Measurements from ENCODE around the gene ADCK1.
"Not testable (repeated sequence)": the region's sequence is repeated elsewhere in the genome, so short reads cannot be mapped to it uniquely, and the experiment has no call there.

The ADCK1 gene

DNA sequence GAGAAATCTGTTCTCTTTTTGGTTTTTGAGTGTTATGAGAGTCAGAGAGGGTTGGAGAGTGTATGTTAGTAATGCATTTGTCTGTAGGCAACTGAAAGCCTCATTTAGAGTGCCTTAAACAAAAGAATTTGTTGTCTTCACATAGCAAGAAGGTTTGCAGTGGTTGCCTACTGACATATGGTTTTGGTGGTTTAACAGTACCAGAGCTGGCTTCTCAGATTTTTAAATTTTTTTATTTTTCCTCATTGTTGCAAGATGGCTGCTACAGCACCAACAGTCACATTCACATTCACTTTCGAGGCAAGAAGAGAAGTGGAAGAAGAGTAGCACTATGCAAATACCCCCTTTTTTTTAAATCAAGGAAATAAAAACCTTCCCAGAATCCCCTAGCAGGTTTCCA is 106.5 kb downstream of the ADCK1 start:
- DNase-seq = no peak

DNA sequence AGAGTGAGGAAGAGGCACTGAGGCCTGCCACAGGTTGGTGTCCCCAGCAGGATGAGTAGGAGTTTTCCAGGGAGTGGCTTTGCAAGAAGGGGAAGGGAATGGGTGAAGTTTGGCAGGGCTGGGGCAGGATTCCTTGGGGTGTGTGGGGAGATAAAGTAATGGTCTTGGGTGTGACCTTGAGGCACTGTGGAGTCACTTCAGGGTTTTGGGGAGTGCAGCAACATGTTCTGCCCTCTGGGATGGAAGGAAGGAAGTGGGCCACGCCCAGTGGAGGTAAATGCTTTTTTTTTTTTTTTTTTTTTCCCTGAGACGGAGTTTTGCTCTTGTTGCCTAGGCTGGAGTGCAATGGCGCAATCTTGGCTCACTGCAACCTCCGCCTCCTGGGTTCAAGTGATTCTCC is 108.9 kb downstream of the ADCK1 start:
- DNase-seq = no peak

DNA sequence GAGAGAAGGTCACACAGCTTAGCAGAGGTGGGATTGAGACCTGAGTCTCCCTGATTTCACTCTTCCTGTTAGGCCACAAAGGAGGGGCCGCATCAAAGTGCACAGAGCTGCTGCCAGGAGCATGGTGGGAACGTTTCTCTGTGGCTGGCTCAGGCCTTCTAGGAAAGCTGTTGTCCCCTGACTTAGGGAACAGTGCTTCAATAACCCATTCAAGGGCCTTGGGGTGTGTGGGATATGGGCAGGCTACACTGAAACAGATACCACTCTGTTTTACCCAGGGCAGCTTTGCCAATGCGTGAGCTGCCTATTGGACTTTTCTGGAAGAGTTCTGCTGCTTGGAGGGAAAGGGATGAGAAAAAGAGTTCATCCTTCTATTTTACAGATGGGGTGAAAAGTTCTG is 110.0 kb downstream of the ADCK1 start:
- DNase-seq = no peak

DNA sequence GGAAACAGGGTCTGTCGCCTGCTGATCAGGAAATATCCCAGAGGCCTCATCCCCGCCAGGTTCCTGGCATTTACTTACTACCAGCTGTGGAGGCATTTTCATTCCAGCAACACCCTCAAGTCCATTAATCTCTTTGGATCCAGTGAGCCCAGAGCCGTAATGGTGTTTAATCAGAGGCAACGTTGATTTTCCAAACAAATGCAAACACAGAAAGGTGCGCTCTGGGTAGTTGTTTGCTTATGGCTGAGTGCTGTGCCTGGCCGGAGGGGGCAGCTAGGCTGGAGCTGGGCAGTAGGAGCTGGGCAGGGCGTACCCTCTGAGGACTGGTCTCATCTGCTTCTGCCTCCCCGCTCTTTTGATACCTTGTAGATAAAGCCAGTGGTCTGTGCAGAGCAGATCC is 110.6 kb downstream of the ADCK1 start:
- no peak for DNase-seq

DNA sequence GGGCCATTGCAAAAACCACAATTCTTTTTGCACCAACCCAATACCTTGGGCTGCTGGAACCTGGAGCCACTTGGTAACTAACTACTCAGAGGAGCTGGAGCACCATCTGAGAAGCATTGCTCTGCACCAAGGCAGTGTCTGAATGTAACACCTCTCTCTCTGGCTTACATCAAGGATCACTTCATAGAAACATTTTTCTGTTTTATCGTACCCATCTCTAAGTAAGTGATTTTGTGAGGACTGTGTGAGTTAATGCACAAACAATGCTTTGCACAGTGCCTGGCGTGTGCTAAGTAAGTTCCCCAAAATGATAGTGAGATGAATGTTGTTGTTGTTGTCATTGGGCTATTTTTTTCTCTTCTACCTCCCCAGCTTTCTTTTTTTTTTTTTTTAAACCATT is 111.4 kb downstream of the ADCK1 start:
- DNase-seq = no peak

DNA sequence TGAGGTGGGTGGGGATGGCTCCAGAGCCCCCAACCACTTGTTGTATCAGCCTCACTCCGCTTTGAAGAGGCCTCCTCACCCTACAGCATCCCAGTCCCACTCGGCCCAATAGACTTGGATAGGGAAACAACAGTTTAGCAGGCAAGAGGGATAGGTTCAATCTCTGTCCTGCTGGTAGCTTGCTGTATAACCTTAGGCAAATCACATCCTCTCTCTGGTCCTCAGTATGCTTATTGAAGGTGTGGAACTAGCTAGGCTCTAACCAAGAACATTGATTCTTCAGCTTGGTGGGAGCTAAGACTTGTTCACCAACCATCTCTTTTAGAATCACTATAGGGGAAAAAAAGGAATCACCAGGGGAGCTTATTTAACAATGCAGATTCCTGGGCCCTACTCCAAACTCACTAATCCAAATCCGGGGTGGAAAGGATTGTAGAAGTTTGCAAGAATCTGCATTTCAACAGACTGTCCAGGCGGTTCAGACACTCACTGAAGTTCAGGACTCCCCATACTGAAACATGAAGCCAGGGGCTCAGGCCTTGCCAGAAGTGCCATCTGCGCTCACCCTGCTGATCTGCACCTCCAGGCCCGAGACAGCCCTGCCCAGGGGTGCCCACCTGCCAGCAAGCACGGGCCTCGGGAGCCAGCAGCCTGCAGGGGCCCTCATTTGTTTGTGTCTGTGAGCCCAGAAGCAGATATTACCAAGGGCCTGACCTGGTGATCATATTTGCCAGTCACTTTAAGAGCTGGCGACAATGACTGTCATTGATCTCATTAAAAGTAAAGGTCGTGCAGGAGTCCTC is 113.0 kb downstream of the ADCK1 start:
- DNase-seq = no peak

DNA sequence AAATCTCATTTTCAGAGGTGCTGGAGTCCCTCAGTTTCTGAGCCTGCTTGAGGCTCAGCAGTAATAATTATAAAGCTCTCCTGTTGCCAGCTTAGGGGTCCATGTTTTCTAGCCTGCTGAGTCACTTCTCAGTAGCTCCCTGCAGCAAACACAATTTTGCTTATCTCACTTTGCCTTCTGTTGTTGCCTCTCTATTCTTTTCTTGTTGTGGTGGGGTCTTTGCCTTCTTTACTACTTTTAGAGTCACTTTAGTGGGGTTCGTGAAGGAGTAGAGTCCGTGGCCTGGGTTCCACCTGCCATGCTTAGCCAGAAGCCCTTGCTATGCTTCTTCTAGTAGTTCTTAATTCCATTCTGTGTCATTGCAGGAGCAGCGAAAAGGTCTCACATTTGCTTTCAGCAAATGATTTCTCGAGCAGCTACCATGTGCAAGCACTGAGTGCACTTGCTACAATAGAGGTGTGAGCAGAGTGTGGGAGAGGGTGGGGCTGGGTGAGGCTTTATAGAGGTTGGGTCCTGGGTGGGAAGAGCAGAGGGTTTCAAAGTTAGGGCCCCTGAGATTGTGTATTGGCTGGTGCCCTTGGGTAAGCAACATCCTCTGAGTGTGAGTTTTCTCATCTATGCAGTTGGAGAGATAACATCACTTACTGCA is 114.3 kb downstream of the ADCK1 start:
- no peak for DNase-seq

DNA sequence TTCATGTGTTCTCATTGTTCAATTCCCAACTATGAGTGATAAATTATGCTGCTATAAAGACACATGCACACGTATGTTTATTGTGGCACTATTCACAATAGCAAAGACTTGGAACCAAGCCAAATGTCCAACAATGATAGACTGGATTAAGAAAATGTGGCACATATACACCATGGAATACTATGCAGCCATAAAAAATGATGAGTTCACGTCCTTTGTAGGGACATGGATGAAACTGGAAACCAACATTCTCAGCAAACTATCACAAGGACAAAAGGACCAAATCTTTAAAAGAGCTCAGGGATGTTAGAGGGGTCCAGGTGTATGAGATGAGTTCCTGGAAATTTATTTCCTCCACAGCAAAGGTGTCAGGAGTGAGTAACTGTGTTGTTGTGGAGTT is 115.5 kb downstream of the ADCK1 start:
- DNase-seq = not testable (repeated sequence)

DNA sequence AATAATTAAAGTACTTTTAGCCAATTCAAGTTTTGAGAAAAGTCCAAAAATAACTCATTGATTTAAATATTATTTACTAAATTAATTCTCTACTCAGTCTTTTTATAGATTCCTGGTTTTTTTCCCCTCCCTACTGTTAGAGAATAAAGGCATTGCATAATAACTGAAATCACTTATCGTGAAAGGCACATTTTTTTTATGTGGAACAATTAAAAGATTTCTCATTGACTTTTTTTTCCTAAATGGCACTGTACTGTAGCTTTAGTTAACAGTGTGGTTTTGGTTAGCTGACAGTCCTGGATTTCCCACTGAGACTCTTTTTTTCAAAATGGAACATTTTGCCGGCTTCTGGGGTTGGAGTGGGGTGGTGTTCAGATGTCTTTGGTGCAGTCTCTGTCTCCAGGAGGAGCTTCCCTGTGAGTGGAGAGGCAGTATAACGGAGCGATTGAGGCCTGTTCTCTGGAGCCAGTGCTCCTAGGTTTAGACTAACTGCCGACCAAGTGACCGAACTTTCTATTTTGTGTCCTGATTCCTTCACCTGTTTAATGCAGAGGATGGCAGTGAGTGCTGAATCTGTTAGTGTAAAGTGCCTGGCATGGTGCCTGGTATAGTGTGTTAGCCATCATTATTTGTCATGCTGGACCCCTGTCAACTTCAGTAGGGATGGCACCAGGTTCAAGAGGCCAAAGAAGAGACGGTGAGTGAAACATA is 117.7 kb downstream of the ADCK1 start:
- DNase-seq = no peak

DNA sequence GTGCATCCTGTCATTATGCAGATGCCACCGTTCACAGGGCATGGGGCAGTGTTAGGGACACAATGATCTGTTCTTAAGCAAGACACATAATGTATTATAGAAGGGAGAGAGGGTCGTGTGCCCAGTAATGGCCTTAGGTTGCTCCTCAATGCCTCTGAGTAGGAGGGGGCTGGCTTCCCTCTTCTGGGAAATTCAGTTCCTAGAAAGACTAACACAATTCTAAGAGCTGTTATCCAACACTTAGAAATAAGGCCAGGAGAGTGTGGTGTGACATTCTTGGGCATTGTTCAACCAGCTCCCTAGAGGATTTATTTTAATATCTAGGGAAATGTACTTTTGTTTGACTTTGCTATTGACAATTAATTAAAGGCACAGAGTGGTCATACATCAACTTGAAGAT is 118.5 kb downstream of the ADCK1 start:
- no peak for DNase-seq

DNA sequence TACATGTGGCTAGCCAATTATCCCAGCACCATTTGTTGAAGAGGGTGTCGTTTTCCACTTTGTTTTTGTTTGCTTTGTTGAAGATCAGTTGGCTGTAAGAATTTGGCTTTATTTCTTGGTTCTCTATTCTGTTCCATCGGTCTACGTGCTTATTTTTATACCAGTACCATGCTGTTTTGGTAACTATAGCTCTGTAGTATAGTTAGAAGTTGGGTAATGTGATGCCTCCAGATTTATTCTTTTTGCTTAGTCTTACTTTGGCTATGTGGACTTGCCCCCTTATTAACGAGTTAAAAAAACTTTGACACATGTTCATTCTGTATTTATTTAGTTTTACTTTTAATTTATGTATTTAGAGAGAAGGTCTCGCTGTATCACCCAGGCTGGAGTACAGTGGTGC is 120.4 kb downstream of the ADCK1 start:
- DNase-seq = no peak

DNA sequence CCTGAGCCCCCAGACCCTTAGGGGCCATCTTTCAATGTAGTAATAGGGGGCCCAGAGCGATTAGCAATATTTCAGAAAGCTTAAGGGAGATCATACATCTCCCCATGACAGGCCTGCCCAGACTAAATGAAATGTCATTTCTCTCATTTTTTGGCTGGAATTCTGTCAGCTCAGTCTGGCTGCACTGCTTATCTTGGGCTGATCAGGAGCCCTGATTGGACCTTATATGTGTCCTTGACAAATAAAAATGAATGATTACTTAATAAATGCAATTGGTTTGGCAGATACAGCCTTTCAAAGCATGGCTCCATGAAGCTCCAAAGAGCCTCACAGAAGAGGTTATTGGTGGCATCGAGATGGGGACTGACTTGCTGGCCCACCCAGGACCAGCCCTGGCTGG is 121.9 kb downstream of the ADCK1 start:
- no peak for DNase-seq

DNA sequence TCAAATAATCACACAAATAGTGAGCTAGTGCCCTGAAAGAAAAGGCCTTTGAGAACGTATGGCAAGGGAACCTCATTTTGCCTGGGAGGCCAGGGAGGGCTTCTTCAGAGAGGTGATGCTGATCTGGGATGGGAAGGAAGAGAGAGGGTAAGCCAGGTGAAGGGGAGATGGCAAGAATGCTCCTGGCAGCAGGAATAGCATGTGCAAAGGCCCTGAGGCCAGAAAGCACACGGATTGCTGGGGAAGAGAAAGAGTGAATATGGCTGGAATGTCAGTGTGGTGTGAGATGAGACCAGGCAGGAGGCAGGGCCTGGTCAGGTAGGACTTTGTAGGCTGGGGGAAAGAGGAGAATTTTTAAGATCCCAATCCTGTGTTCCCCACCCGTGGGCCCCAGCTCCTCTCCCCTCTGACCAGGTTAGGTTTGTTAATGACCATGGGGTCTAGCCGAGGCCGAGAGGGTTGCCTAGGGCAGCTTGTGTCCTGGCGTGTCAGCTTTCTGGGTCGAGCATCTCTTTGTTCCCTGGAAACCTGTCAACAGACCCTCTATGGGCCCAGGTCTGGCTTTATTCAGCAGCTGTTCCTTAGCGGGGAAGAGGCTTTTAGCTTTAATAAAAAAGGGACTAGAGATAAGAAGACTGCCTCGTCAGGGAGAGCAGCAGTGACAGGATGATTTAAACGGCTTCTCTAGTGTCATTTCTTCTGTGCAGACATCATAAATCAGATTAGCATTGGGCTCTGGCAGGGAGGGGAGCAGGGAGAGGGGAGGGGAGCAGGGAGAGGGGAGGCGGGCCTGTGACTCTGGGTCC is 123.4 kb downstream of the ADCK1 start:
- no peak for DNase-seq

DNA sequence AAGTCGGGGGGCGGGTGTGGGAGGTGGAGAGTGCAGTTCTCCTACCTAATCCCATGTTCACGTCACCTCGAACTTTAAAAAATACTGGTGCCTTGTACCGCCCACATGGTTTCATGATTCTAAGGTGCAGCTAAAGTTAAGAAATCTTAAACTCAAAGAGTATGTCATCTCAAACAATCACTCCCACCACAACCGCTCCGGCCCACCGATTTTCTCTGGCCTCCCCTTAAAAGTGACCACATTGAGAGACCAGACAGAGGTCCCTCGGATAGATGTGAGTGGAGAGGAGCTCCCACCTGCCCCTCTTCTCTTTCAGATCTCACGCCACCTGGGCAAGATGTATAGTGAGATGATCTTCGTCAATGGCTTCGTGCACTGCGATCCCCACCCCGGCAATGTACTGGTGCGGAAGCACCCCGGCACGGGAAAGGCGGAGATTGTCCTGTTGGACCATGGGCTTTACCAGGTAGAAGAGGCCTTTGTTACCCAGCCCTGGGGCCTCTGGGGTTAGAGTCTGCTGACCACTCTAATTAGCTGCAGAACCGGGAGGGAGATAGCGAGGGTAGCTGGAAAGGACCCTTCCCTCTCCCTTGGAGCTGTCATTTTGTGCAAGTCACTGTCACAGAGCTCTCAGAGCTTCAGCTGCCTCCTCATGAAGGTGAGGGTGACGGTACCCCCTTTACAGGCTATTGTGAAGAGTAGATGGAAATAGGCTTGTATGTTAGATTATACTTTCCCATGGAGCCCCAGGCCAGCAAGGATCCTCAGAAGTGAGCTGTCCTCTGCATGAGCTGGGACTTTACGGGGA is 124.4 kb downstream of the ADCK1 start:
- DNase-seq = no peak

DNA sequence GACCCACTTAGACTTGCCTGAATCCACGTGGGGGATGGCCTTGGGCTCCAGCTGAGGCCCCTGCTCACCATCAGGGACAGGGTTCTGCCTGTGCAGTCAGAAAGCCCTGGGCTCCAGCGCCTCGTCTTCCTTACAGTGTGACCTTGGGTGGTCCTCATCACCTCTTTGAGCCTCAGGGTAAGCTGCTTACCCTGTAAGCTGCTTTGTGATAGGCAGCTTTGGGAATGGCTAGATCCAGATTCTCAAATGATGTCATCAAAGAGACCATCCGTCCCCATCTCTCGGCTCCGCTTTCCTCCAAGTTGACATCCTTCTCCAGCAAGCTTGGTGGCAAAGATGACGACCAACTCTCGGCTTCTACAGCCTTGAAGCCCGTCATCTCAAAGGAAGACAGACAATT is 127.0 kb downstream of the ADCK1 start:
- DNase-seq = no peak

DNA sequence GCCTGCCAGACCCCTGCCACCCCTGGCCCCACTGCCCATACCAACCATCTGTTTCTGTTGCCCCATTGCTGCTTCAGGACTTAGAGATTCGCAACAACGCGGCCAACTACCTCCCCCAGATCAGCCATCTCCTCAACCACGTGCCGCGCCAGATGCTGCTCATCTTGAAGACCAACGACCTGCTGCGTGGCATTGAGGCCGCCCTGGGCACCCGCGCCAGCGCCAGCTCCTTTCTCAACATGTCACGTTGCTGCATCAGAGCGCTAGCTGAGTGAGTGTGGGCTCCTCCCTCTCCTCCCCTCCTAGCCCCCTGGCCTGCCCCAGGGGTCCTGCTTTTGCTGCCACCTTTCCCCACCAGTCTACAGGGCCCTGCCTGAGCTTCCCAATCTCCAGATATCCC is 131.5 kb downstream of the ADCK1 start:
- DNase-seq = no peak

DNA sequence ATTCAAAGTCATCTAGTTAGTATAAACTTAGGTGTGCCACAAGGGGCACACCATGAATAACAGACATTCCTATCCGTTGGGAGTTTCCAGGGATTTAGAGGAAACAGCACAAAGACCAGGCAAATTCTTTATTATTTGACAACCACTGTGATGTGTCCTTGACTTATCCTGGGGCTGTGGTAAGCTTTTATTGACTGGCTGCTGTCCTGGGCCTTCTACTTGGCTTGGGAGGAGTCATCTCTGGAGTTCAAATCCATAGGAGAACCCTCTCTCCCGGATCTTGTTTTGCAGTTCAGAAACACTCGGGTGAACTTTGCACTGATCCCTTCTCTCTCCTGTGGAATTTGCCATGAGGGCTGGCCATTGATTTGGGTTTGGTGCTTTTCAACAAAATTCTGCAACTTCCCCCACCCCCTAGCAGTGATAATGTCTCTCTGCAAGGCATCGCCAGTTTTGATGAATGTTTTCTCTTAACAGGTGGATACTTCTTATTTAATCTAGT is 136.3 kb downstream of the ADCK1 start:
- DNase-seq = no peak

DNA sequence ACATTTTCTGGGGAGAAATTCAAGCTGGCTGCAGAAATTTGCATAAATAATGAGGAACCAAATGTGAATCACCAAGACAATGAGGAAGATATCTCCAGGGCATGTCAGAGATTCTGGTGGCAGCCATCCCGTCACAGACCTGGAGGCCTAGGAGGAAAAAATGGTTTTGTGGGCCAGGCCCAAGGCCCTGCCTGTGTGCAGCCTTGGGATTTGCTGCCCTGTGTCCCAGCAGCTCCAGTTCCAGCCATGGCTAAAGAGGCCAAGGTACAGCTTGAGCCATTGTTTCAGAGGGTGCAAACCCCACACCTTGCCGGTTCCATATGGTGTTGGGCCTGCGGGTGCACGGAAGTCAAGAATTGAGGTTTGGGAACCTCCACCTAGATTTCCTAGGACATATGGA is 147.5 kb downstream of the ADCK1 start:
- no peak for DNase-seq

DNA sequence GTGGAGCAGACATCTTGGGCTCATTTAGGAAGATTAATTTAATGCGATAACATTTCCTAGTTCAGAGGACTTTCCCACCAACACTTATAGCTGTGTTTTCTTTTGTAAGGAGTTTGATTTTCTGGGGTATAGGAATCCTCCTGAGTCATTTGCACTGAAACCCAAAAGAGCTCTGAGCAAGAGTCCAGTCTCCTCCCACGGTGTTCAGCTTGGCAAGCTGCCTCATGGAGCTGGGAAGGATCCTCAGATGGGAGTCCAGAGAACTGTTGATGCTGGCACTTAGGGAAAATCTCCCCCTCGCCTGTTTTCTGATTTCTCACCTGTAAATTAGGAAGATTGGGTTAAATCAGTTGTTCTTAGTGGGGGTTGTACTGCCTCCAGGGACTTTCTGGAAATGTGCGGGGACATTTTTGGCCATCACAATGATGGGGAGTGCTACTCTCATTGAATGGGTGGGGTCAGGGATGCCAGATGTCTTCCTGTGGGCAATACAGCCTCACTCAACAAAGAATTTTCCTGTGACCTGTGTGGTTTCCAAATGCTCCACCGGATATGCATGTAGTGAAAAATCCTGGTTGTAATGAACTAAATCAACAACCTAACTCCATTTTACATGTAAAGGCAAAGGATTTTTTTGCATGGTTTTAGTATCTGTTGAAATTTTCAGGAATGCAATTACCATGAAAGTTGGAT is 150.6 kb downstream of the ADCK1 start:
- no peak for DNase-seq

DNA sequence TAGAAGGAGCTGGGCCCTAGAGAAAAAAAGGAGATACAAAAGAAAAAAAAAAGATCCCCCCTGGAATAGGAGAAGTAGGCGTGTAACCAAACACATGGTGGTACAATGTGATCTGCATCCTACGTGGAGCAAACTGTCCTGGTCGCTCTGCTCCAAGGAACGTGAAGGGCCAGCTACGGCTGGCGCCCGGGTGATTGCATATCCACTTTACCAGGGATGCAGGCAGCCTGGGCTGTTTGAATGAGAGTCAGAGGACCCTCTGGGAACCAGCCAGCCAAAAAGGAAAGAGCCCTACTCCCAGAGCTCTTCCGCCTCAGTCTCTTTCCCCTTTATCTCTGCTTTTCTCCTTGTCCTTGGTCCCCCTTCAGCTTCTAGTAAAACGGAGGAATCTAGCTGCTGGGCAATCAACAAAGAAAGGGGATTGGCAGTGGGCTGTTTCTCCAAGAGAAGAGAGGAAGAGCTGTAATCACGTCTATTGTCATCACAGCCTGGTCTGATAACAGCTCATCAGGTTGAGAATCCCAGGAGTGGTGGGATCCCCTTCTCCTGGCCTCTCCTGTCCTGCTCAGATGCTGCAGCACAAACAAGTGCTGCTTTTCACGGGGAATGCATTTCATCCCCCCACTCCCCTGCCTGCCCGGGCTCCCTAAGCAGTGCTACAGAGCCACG is 156.0 kb downstream of the ADCK1 start:
- DNase-seq = no peak

DNA sequence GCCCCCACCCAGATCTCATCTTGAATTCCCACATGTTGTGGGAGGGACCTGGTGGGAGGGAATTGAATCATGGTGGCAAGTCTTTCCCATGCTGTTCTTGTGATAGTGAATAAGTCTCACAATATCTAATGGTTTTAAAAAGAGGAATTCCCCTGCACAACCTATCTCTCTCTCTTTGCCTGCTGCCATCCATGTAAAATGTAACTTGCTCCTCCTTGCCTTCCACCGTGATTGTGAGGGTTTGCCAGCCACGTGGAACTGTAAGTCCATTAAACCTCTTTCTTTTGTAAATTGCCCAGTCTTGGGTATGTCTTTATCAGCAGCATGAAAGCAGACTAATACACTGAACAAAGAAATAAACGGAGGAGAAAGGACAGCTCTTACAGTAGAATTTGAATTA is 159.8 kb downstream of the ADCK1 start:
- DNase-seq = not testable (repeated sequence)
